Stimulated activated CD8-positive, alpha-beta memory T cell treated with anti-CD3 and anti-CD28 coated beads, Interleukin-15, amount 100 ng/mL, for 48 hours (primary cell): ENCODE measurements around the gene NRAS.

Experiments used
- DNase-seq, 2 donors: peaks; one replicate each; pipeline ENCODE4 v3.0.0-alpha.2; 2020; ENCODE audit warnings: low read depth in 2 of 2

NRAS gene

DNA sequence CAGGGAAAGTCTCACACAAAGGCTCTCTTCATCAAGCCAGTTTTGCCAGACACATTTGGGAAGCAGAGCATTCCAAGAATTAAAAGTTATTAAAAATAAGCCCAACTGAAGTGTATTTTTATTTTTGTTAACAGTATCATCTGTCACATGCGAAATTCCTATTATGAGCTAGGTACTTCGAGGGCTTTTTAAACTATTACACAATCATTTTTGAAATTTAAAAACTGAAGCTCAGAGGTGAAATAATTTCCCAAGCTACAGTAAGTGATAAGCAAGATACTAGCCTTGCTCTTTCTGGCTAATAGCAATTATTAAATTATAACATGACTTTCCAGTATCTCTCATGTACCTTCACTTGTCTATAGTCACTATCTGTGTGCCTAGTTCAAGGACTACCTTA is 12.0 kb upstream of the NRAS start:
- DNase-seq = no peak

DNA sequence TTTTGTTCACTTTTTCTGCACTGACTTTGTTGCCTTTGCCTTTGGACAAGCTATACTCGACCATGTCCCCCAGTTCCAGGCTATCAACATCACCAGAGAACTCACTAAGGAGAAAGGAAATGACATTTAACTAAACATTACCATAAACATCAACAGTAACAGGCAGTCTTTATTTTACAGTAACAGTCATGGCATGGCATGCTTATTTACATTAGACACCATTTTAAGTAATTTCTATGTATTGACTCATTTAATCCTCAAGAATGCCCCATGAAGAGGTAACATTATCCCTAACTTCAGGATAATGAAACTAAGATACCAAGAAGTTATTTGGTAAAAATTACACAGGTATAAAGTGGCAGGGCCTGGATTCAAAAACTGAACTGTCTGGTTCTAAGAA is 8.7 kb upstream of the NRAS start:
- DNase-seq = no peak

DNA sequence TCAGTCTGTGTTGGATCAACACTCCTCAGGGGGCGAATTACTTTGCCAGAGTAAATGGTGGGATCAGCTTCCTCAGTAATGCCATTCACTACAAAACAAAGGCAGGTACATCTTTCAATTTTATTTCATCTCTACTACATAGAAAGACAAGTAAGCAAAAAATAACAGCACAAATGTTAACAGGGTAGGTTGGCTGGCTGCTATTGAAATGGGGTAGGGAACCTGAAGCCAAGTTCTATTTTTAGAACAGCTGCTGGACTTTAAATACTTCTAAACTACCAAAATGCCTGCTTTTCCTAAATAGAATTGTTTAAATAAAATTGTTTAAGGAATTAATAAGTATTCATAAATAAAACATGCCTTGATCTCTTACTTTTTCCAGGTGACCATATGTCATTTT is 7.3 kb upstream of the NRAS start:
- DNase-seq = no peak

DNA sequence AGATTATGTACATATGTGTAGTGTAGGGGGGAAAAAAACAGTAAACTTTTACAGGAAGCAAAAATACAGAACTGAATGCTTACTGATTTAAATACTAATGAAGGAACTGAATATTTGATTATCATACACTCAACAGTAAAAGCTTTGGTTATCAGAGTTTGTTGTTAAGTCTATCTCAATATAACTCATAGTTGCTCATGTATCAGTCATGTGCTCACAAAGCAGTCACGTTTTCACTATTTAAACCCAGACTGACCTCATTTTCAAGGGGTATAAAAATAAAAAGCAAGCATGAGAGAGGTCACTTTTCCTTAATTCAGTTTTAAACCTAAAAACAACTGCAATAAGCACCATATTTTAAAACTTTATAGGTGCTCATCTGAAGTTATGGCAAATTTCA is 6.9 kb upstream of the NRAS start:
- no peak for DNase-seq

DNA sequence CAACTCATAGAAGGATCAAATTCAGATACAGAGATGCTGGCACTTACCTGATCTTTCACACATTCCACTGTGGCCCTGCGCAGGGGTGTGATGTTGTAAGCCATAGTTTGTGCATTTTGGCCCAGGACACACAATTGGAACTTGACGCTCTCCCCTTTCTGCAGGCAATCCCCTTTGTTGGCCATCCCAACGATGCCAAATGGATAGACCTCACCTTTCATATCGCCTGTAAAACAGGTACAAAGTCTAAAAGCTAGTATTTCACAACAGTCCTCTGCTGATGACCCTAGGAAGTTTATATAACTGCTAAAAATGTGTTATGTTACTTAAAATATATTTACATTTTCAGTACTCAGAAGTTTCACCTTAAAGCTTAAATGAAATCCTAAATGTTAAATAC is 3.9 kb upstream of the NRAS start:
- DNase-seq = no peak

DNA sequence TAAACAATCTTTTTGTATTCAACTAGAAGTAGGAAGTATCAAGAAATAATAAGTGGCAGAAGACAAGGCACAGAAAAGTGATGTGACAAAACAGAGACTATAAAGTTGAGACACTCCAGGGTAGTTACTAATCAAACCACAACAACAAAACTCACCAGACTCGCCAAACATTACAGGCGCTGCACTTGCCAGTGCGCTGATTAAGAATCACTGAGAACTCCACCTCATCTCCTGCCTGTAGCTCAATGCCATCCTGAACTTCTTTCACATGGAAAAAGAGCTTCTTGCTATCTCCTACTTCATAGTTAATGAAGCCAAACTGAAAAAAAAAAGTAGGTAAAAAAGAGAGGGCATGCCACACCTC is 2.8 kb upstream of the NRAS start:
- DNase-seq = no peak

DNA sequence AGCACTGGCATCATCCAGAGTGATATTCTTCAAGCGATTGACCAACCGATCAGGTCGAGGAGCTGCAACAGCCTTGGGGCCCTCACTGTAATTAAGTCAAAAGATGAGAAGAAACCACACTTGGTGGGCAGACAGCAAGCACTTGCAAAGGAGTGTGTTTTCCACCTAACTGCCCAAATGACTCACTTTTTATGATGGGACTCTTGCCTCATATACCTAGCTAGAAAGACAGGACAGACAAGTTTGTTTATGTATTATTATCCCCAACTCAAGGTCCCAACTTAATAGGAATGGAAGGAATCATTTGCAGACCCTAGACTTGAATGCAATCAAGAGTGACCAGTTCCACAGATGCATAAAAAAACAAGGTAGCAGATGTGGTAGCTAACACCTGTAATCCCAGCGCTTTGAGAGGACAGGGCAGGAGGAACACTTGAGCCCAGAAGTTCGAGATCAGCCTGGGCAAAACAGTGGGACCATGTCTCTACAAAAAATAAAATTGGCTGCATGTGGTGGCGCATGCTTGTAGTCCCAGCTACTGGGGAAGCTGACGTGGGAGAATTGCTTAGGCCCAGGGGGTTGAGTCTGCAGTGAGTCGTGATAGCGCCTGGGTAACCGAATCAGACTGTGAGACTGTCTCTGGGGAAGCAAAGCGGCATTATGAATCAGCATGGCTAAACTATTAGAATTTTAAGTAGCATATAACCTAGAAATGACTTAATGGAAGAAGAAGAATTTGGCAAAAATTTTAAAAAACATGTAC is 2.3 kb upstream of the NRAS start:
- peak in 1 of 2 donors; percentile 18 for DNase-seq

DNA sequence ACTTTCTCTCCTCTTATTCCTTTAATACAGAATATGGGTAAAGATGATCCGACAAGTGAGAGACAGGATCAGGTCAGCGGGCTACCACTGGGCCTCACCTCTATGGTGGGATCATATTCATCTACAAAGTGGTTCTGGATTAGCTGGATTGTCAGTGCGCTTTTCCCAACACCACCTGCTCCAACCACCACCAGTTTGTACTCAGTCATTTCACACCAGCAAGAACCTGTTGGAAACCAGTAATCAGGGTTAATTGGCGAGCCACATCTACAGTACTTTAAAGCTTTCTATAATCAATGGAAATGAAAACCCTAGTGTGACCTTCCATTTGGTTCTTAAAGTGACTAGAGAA is 643 bp downstream of the NRAS start:
- DNase-seq = no peak

DNA sequence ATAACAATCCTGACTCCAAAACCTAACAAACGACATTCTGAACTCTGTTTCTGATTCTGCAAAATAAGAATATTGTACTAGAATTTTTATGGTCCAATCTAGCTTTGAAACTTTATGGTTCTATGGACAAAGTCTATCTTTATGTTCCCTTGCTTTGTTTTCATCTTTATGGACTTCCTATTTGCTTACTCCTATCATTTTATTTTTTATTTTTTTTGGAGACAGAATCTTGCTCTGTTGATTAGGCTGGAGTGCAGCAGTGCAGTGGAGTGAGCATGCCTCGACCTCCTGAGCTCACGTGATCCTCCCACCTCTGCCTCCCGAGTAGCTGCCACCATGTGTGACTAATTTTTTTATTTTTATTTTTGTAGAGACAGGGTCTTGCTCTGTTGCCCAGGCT is 3.6 kb downstream of the NRAS start:
- DNase-seq = no peak

DNA sequence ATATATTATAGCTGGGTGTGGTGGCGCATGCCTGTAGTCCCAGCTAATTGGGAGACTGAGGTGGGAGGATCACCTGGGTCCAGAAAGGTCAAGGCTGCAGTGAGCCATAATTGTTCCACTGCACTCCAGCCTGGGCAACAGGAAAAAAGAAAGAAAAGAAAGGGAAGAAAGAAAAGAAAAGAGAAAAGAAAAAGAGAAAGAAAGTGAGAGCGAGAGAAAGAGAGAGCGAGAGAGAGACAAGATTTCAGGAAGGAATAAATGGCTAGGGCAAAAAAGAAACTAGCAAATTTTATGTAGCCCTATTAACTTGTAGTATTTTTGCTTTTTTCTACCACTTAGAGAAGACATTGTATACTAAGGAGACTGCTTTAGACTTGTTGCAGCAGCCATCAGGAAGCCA is 6.2 kb downstream of the NRAS start:
- no peak for DNase-seq

DNA sequence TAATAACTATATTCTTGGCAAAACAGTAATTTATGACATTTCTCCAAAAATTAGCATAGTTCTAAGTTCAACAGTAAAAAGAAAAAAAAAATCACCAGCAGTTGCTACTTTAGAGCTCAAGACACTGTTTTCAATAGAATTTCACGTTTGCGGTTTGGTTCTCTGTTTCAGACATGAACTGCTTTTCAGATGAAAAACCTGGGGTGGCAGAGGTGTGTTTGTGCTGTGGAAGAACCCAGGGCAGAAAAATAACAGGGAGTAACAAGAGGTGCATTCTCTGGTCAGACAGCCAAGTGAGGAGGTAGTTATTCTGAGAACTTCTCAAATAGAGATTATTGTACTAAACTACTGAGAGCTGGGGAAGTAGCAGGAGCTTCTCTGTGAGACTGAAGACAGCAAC is 9.0 kb downstream of the NRAS start:
- DNase-seq = no peak

DNA sequence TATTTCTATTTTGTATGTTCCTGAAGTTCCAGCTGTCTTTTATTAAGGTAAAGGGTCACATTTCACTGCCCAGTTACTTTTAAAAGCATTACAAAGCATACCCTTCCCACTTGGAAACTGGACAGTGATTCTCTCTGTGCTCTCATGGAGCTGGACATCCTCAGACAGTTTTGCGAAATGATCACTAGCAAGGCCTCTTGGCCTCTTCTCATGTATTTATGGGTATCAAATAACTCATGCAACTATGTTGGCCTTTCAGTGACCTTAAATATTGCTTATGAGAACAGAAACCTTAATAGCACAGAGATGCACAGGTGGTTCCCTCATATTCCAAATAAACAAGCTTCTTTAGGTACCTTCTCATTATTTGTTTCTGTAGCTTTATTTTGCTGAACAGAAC is 13.3 kb downstream of the NRAS start:
- no peak for DNase-seq

DNA sequence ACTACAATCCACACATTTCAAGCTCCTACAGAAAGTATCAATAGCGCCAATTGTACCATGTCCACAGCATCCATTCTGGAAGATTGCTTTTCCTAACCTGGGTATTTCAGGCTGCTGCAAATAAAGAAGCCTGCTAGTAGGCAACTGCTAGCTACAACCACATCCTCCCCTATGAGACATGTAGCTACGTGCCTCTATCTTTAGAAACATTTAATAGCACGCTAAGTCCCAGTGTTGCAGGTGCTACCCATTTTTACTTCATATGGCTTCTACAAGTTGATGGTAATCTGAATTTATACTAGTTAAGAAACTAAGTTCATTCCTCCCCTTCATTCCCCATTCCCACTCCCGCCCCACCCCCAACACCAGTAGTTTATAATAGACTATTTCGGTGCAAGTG is 13.8 kb downstream of the NRAS start:
- DNase-seq = no peak

DNA sequence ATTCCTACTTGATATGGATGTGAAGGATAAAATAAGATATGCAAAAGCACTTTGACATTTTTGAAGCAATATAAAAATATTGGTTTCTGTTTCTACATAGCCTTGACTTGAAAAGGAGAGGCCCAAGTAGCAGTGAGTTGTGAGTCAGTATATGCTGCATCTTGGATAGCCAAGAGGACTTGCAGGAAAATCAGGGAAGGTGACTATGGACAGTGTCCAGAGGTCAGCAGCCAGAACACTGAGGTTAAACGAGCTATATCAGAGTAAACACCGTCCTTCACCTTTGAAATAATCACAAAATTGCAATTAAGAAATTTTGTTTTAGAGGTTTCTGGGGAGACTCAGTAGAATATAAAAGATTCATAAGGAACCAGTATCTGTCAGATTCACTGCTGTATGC is 14.6 kb downstream of the NRAS start:
- DNase-seq = no peak

DNA sequence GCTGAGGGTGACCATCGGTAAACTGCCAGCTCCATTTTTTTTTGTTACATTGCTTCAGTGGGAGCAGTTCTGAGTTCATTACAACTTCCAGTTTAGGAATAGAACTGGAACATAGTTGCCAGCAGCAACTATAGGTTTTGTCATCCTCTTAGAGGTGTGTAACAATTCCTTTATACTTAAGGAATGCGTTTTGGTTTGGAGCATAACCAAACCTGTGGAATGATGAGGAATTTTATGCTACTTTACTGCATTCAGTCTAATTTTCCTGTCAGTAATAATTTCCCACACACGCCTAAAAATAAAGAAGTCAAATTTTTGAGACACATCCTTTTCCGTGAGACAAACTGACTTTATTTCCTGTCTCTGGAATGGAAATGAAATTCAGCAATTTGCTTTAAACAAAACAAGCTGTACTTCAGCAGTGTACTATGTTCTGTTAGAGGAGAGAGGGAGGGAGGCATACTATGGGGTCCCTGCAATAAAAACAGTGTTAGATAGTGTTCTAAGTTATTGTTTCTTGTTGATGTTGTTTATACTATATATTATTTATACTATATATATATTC is 16.5 kb downstream of the NRAS start:
- no peak for DNase-seq

DNA sequence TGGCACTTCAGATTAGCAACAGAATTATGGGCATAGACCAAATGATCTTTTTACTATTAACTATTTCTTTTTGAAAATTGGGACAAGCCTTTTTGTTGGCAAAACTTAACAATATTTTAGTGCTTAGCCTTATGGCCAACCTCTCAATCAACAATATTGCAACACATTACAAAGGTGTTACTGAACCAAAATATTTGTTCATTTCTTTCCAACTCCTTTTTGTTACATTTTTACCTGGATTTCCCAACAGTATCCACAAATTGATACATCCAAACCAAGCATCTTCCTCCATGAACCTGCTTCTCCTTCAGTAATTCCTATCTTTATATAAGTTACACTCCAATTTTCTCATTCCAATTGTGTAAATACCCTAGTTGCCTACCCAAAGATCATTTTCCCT is 19.8 kb downstream of the NRAS start:
- no peak for DNase-seq

DNA sequence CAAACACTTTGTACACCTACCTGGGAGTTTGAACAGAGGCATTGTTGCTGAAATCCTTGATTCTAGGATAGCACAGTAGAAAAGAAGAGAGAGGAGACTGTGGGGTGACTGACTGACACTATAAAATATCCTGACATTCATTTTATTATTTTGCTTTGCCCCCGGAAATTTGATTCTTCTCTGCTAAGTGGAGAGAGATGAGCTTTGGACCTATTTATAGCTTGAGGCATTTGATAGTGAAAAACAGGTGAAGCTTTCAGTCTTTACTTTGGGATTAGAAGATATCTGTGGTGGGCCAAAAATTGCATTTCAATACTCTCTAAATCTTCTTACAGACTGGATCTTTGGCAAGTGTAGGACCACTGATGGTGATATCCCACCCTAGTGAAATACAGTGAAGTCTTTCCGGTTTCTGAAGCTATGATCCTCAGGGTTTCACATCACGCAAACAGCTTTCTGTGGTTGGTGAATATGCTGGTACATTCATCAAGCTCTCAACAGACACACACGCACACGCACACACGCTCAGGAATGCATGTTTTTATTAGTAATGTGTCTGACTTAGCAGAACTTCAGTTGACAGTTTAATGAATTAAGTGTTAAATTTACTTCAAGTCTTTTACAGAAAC is 21.0 kb downstream of the NRAS start, which contains the start of gene AMPD1:
Gene AMPD1, minus strand, starts transcription at position 117 of the 629 bp plus-strand sequence. Its CDS starts 75 bp downstream, at position 42.
- DNase-seq = no peak

DNA sequence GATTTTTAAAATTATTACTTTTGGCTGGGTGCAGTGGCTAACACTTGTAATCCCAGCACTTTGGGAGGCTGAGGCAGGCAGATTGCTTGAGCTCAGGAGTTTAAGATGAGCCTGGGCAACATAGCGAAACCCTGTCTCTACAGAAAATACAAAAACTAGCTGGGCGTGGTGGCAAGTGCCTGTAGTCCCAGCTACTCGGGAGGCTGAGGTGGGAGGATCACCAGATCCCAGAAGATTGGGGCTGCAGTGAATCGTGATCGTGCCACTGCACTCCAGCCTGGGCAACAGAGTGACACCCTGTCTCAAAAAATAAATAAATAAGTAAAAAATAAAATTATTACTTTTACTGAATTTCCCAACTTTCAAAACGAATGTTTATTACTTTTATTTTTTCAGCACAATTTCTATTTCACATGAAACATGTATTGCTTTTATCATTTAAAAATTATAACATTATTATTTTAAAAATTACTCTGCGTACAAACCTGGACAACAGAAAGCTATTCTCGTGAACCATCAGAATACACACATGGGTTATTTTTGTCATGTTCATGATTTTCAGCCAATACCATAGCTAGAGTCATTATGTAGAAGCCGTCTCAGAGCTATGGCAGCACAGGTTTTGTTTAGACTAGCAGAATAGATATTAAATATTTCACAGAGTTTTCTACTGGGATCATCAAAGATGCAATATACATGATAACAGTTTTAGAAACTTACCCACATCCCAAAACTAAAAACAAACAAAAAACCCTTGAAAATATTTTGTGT is 21.8 kb downstream of the NRAS start:
- no peak for DNase-seq

DNA sequence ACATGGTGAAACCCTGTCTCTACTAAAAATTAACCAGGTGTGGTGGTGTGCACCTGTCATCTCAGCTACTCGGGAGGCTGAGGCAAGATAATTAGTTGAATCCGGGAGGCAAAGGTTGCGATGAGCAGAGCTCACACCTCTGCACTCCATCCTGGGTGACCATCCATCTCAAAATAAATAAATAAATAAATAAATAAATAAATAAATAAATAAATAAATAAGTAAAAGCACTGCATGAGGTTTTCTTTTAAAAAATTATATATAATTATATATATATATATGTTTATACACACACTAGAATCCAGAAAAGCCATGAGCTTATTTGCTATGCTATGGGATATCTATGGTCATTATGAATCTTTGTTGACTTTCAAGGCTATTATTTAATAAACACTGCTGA is 23.6 kb downstream of the NRAS start:
- no peak for DNase-seq

DNA sequence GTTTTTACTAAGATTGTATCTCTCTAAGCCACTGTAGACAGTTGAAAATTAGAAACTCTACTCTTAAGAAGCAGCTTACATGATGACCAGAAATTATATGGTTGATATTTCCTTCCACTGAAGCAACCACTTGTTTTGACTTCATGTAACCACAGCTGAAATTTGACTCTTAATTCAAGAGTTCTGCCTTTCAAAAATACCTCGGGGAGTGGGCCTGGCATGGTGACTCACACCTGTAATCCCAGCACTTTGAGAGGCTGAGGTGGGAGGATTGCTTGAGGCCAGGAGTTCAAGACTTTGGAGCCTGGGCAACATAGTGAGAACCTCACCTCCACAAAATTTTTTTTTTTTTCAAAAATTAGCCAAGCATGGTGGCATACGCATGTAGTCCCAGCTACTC is 25.5 kb downstream of the NRAS start:
- no peak for DNase-seq

DNA sequence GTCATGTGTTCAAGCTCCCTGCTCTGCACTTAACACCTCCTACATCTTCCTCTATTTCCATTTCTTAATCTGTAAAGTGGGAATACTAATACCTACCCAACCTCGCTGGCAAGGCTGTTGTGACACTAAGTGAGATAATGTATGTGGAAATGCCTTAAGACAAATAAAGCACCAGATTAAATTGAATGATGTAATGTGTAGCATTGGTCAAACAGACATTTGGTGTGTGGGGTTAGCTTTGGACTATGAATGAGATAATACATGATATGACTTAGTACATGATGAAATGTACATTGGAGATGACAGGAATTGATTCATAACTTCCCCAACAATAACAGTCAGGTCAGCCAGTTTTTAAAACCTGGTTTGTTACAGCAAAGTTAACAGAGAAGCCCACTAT is 26.4 kb downstream of the NRAS start:
- DNase-seq = no peak

DNA sequence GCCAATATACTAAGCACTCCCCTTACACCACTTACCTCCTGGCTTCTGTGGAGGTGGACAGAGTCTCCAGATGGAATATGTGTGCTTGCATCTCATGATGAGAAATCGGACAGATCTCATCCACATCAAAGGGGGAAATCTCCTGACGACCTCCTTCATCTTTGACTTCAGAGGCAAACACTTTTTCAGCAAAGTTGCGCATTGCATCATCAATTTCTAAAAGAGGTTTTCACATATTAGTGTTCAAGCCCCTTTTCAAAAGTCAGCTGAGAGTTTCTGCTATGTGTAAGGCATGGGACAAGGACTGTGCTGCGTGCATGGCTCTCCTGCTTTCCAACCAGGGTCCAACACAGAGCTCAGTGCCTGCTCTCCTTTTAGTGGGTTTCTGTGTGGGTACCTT is 28.0 kb downstream of the NRAS start:
- no peak for DNase-seq

DNA sequence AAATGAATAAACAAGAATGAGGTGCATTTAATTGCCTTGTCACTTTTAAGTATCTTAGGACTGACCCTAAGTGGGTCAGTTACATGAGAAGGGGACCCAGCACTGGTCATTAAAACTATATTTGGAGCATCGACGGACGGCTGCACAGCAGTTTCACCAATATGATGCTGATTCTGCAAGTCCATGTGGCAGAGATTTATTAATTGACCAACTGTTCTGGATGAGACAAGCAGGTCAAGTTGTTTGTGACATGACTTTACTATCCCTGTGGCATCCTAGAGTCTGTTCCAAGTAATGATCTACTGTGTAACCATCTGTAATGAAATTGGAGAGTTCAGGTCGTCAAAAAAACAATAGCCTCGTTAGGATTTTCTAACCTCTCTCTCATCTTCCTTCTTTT is 30.7 kb downstream of the NRAS start:
- DNase-seq = no peak
